ENCODE data around the gene PTPMT1. TPM values are rescaled to one million over a fixed set of nuclear protein-coding genes. Genes with fewer than 3 reads are reported as not detected.

The PTPMT1 gene
- total and polyA plus RNA-seq, 2 experiments from 2014 or later = 106 to 109 TPM

DNA sequence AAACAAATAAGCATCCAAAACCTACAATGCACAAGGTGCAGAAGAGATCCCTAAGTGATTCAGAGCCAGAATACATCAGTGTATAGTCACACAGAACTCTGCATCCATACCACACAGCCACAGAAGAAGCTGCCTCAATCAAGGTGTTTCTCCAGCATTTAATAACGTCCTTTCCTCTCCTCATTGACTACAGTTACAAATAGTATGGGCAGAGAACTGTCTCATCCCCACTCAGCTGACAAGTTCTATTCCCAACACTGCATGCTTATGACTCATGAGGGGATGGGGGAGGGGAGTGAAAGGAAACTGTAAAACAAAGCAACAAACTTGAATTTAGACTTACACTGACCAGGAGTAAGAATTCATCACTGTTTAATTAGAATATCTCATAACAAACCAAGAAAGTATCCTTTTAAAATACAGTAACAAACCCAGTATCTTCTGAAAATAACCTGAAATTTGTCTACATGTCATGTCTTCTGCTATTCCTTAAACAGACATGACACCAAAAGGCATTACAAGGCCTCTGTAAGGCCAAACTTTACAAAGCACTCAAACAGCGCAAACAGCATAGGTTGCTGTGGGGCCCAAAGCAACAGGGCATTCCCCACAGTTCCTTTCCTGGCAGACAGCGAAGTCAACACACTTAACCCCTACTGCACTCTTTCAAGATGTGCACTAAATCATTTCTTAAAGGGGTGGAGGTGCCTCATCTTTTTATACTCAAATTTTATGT is 41.7 kb upstream of the PTPMT1 start:
- TF ChIP-seq, protein P1, sequence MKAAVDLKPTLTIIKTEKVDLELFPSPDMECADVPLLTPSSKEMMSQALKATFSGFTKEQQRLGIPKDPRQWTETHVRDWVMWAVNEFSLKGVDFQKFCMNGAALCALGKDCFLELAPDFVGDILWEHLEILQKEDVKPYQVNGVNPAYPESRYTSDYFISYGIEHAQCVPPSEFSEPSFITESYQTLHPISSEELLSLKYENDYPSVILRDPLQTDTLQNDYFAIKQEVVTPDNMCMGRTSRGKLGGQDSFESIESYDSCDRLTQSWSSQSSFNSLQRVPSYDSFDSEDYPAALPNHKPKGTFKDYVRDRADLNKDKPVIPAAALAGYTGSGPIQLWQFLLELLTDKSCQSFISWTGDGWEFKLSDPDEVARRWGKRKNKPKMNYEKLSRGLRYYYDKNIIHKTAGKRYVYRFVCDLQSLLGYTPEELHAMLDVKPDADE (IDR thresholded peaks at IDR 0.05) = no peak
- TF ChIP-seq STAT1 (IDR thresholded peaks at IDR 0.05; ENCODE audit: unreplicated experiment) = no peak
- TF ChIP-seq EZH2phosphoT487 (IDR thresholded peaks at IDR 0.05; ENCODE audit: unreplicated experiment) = no peak
- TF ChIP-seq, protein P2, sequence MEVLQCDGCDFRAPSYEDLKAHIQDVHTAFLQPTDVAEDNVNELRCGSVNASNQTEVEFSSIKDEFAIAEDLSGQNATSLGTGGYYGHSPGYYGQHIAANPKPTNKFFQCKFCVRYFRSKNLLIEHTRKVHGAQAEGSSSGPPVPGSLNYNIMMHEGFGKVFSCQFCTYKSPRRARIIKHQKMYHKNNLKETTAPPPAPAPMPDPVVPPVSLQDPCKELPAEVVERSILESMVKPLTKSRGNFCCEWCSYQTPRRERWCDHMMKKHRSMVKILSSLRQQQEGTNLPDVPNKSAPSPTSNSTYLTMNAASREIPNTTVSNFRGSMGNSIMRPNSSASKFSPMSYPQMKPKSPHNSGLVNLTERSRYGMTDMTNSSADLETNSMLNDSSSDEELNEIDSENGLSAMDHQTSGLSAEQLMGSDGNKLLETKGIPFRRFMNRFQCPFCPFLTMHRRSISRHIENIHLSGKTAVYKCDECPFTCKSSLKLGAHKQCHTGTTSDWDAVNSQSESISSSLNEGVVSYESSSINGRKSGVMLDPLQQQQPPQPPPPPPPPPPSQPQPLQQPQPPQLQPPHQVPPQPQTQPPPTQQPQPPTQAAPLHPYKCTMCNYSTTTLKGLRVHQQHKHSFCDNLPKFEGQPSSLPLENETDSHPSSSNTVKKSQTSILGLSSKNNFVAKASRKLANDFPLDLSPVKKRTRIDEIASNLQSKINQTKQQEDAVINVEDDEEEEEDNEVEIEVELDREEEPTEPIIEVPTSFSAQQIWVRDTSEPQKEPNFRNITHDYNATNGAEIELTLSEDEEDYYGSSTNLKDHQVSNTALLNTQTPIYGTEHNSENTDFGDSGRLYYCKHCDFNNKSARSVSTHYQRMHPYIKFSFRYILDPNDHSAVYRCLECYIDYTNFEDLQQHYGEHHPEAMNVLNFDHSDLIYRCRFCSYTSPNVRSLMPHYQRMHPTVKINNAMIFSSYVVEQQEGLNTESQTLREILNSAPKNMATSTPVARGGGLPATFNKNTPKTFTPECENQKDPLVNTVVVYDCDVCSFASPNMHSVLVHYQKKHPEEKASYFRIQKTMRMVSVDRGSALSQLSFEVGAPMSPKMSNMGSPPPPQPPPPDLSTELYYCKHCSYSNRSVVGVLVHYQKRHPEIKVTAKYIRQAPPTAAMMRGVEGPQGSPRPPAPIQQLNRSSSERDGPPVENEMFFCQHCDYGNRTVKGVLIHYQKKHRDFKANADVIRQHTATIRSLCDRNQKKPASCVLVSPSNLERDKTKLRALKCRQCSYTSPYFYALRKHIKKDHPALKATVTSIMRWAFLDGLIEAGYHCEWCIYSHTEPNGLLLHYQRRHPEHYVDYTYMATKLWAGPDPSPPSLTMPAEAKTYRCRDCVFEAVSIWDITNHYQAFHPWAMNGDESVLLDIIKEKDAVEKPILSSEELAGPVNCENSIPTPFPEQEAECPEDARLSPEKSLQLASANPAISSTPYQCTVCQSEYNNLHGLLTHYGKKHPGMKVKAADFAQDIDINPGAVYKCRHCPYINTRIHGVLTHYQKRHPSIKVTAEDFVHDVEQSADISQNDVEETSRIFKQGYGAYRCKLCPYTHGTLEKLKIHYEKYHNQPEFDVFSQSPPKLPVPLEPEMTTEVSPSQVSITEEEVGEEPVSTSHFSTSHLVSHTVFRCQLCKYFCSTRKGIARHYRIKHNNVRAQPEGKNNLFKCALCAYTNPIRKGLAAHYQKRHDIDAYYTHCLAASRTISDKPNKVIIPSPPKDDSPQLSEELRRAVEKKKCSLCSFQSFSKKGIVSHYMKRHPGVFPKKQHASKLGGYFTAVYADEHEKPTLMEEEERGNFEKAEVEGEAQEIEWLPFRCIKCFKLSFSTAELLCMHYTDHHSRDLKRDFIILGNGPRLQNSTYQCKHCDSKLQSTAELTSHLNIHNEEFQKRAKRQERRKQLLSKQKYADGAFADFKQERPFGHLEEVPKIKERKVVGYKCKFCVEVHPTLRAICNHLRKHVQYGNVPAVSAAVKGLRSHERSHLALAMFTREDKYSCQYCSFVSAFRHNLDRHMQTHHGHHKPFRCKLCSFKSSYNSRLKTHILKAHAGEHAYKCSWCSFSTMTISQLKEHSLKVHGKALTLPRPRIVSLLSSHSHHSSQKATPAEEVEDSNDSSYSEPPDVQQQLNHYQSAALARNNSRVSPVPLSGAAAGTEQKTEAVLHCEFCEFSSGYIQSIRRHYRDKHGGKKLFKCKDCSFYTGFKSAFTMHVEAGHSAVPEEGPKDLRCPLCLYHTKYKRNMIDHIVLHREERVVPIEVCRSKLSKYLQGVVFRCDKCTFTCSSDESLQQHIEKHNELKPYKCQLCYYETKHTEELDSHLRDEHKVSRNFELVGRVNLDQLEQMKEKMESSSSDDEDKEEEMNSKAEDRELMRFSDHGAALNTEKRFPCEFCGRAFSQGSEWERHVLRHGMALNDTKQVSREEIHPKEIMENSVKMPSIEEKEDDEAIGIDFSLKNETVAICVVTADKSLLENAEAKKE (CRISPR knock-in tag; IDR thresholded peaks at IDR 0.05) = no peak
- no peak for TF ChIP-seq ZNF114 (CRISPR knock-in tag; IDR thresholded peaks at IDR 0.05)
- H3K4me3 Mint-ChIP-seq = peak overlapping the region; percentile 19; the same call in 1 of the 3 replicates
- peaks cover 45% of the 10 kb centered on the region for H3K4me1 Mint-ChIP-seq
- Histone ChIP-seq H3K36me3 (ENCODE audit: insufficient read depth) (no peaks in the 10 kb centered on the region), H3K9me2 (ENCODE audit: insufficient read depth) (no peaks in the 10 kb centered on the region), H3K4me3 (no peak overlapping the region), H3K27me3 (ENCODE audit: insufficient read depth) (no peaks in the 10 kb centered on the region), H3K27ac (ENCODE audit: low read depth) (peak overlapping the region; percentile 57; the same call in 1 of the 2 replicates), H3K4me1 (ENCODE audit: insufficient read depth) (peaks cover 46% of the 10 kb centered on the region), H3K79me2 (replicated peaks; ENCODE audit: insufficient read depth) (peaks cover 100% of the 10 kb centered on the region), H4K20me1 (replicated peaks; ENCODE audit: insufficient read depth) (peaks cover 81% of the 10 kb centered on the region), H3K4me2 (peak overlapping the region; percentile 55; the same call in 1 of the 2 replicates), H3F3A (replicated peaks; ENCODE audit: low read depth) (peaks cover 3% of the 10 kb centered on the region; the same call in 1 of the 2 replicates), H2AFZ (no peak overlapping the region)
- no peaks in the 10 kb centered on the region for H3K9me3 Mint-ChIP-seq
- H3K27me3 Mint-ChIP-seq (ENCODE audit: insufficient read depth, low read depth, poor library complexity) = peaks cover 11% of the 10 kb centered on the region
- DNase-seq (ENCODE audit: low spot score) = no peak
- peak overlapping the region; percentile 48; the same call in 1 of the 2 replicates for H3K27ac Mint-ChIP-seq
- ATAC-seq = peak; percentile 55
- no peaks in the 10 kb centered on the region; the same call in 2 of the 3 replicates for H3K36me3 Mint-ChIP-seq (ENCODE audit: low read depth)

Data from GM23338 (cell line).